K562 (cell line): ENCODE results near the gene C16orf96. TPM values are rescaled to one million over a fixed set of nuclear protein-coding genes. Genes with fewer than 3 reads are reported as not detected.

Source experiments
- ATAC-seq: fragments of 200-7000 bp; cut with Tn5 transposase; 3 replicates; pipeline ENCODE4 v1.9.1; 2020; ENCODE audit warnings: moderate library complexity
- BruUV-seq: library from RNA; stranded (reverse); fragments of 400-500 nt; replicated peaks from 2 replicates; lab custom pipeline; 2021; lab: Mats Ljungman, UMichigan
- CTCF ChIA-PET: fragments of 300-600 bp; formaldehyde crosslinking; extraction: SDS; loops from one replicate; lab custom pipeline; 2021; ENCODE audit warnings: low intra/inter-chr PET ratio; lab: Yijun Ruan, JAX
- POLR2A ChIA-PET: fragments of 300-600, 350-650 bp; sonication (Branson Sonifier 250); formaldehyde crosslinking; extraction: SDS; loops from one replicate; lab custom pipeline; 2021; ENCODE audit warnings: antibody characterized with exemption, inconsistent platforms; lab: Yijun Ruan, JAX
- DNase-seq, 4 experiments: peaks; one replicate each; pipeline versions ENCODE4 v3.0.0 to v3.0.0-alpha.2; 2011 to 2018; ENCODE audit warnings: low spot score in 3 of 4, mixed read lengths in 3 of 4; ENCODE audit errors: extremely low read depth in 1 of 4
- FAIRE-seq: peaks from 2 replicates; lab custom pipeline; 2011; peaks lifted over from hg19 to GRCh38; lab: Jason Lieb, UNC
- H2AFZ ChIP-seq: 2 replicates; pipeline ENCODE4 v1.6.0; 2011; ENCODE audit warnings: low read depth, low read length, control low read depth, inconsistent platforms
- H3K27ac ChIP-seq: fragments of 200-600 bp; 3 replicates; pipeline ENCODE4 v1.8.0; 2011; ENCODE audit warnings: low read depth, mild to moderate bottlenecking, control low read depth, inconsistent platforms, low read length, moderate library complexity, mixed read lengths; ENCODE audit errors: extremely low read depth
- H3K27me3 ChIP-seq, 2 experiments: fragments of 300-600 bp in 1 of 2; 2 replicates in 1 of 2; 3 replicates in 1 of 2; pipeline versions ENCODE4 v1.6.0 to v1.8.0; 2011; ENCODE audit warnings: inconsistent platforms in 2 of 2, low read length in 2 of 2, mild to moderate bottlenecking in 1 of 2, mixed read lengths in 1 of 2, moderate library complexity in 1 of 2; ENCODE audit not compliant: control insufficient read depth in 2 of 2, insufficient read depth in 2 of 2
- H3K36me3 ChIP-seq: fragments of 300-600 bp; 3 replicates; pipeline ENCODE4 v1.8.0; 2011; ENCODE audit warnings: mild to moderate bottlenecking, low read length, inconsistent platforms; ENCODE audit not compliant: control insufficient read depth, insufficient read depth
- H3K4me1 ChIP-seq, 2 experiments: fragments of 200-600 bp in 1 of 2; replicated peaks in 1 of 2; 2 replicates in 1 of 2; 3 replicates in 1 of 2; pipeline versions ENCODE4 v1.5.1 to v1.8.0; 2011; ENCODE audit warnings: inconsistent platforms in 2 of 2, low read length in 2 of 2, mild to moderate bottlenecking in 1 of 2, mixed read lengths in 1 of 2, moderate library complexity in 1 of 2; ENCODE audit not compliant: control insufficient read depth in 2 of 2, insufficient read depth in 2 of 2
- H3K4me2 ChIP-seq: 2 replicates; pipeline ENCODE4 v1.6.1; 2011; ENCODE audit warnings: low read length, control low read depth, inconsistent platforms, mixed read lengths; ENCODE audit not compliant: insufficient read depth
- H3K4me3 ChIP-seq: fragments of 200-600 bp; sonication (generic), shearing (Covaris generic); 2 replicates; pipeline ENCODE4 v1.5.1; 2016; ENCODE audit warnings: control low read depth, inconsistent platforms
- H3K79me2 ChIP-seq: fragments of 200-600 bp; 3 replicates; pipeline ENCODE4 v1.8.0; 2011; ENCODE audit warnings: low read length, inconsistent platforms; ENCODE audit not compliant: control insufficient read depth, insufficient read depth
- H3K9ac ChIP-seq, 2 experiments: 2 replicates each; pipeline versions ENCODE4 v1.6.0 to v1.6.1; 2011; ENCODE audit warnings: low read depth in 2 of 2, low read length in 2 of 2, control low read depth in 1 of 2, inconsistent platforms in 1 of 2, mild to moderate bottlenecking in 1 of 2, mixed read lengths in 1 of 2; ENCODE audit not compliant: insufficient read depth in 1 of 2
- H3K9me1 ChIP-seq: one replicate; pipeline ENCODE4 v1.6.0; 2011; ENCODE audit warnings: inconsistent platforms, mild to moderate bottlenecking, low read length, moderate library complexity; ENCODE audit not compliant: control insufficient read depth, insufficient read depth
- H3K9me3 ChIP-seq: replicated peaks from 2 replicates; pipeline ENCODE4 v1.5.1; 2011; ENCODE audit warnings: low read depth, low read length, inconsistent platforms; ENCODE audit not compliant: control insufficient read depth, insufficient read depth
- H4K20me1 ChIP-seq: replicated peaks from 2 replicates; pipeline ENCODE4 v1.6.1; 2011; ENCODE audit warnings: low read length, inconsistent platforms, mixed read lengths; ENCODE audit not compliant: control insufficient read depth, insufficient read depth
- CCAR2 ChIP-seq: fragments of 200-400 bp; formaldehyde crosslinking; IDR thresholded peaks from 2 replicates; pipeline ENCODE4 v1.6.1; 2017; ENCODE audit warnings: mild to moderate bottlenecking, low read depth, low read length
- ETV1 ChIP-seq: fragments of 450-650 bp; conservative IDR thresholded peaks from 2 replicates; pipeline ENCODE4 v1.6.1; 2016; ENCODE audit warnings: missing genetic modification characterization, control low read depth, low read depth, missing compliant biosample characterization
- HDAC8 ChIP-seq: fragments of 450-650 bp; IDR thresholded peaks from 2 replicates; pipeline ENCODE4 v1.6.1; 2016; ENCODE audit warnings: mild to moderate bottlenecking, missing genetic modification characterization, moderate library complexity, missing compliant biosample characterization
- HNRNPLL ChIP-seq: fragments of 200-400 bp; formaldehyde crosslinking; IDR thresholded peaks from 2 replicates; pipeline ENCODE4 v1.6.1; 2017; ENCODE audit warnings: low read length, low read depth, mild to moderate bottlenecking; ENCODE audit not compliant: poor library complexity, severe bottlenecking
- L3MBTL2 ChIP-seq: fragments of 450-650 bp; IDR thresholded peaks from 2 replicates; pipeline ENCODE4 v1.6.1; 2016; ENCODE audit warnings: mild to moderate bottlenecking, moderate library complexity
- MEF2A ChIP-seq: IDR thresholded peaks from 2 replicates; pipeline ENCODE4 v1.6.1; 2011; ENCODE audit warnings: low read depth, mild to moderate bottlenecking, low read length, moderate library complexity; ENCODE audit not compliant: control insufficient read depth
- SAP30 ChIP-seq: fragments of 200-600 bp; sonication (generic); IDR thresholded peaks from 2 replicates; pipeline ENCODE4 v1.6.1; 2012; ENCODE audit warnings: borderline replicate concordance, low read depth, mild to moderate bottlenecking, moderate library complexity, low read length, control low read depth, inconsistent platforms; ENCODE audit not compliant: insufficient read depth, poor library complexity, severe bottlenecking
- SMAD2 ChIP-seq: fragments of 150-350 bp; IDR thresholded peaks from 2 replicates; pipeline ENCODE4 v1.6.1; 2014; ENCODE audit warnings: low read depth, mild to moderate bottlenecking, low read length
- ZBTB1 ChIP-seq: sonication (generic); formaldehyde crosslinking; IDR thresholded peaks from 2 replicates; pipeline ENCODE4 v1.8.1; 2023; ENCODE audit warnings: missing genetic modification reagents, low read depth, mild to moderate bottlenecking, borderline replicate concordance
- ZNF143 ChIP-seq: sonication (generic); formaldehyde crosslinking; IDR thresholded peaks from 2 replicates; pipeline ENCODE4 v1.9.0; 2022; ENCODE audit warnings: mild to moderate bottlenecking, missing genetic modification reagents
- ZNF354B ChIP-seq: fragments of 250-450 bp; sonication (Bioruptor Pico); IDR thresholded peaks from 2 replicates; pipeline ENCODE4 v1.4.0; 2020
- ZNF707 ChIP-seq: fragments of 250-450 bp; sonication (Bioruptor Pico); conservative IDR thresholded peaks from 2 replicates; pipeline ENCODE4 v1.8.0; 2022; ENCODE audit warnings: inconsistent platforms, mild to moderate bottlenecking, moderate library complexity
- ZNF830 ChIP-seq: fragments of 250-450 bp; sonication (Bioruptor Pico); IDR thresholded peaks from 2 replicates; pipeline ENCODE4 v1.5.0; 2021; ENCODE audit warnings: mild to moderate bottlenecking
- WGBS: fragments of 100-300 bp; shearing (Covaris generic); methylation state at CpG from one replicate; pipeline ENCODE4 v1.1.6; 2016; ENCODE audit warnings: low coverage, mixed read lengths; ENCODE audit not compliant: insufficient coverage; ENCODE audit errors: missing lambda C conversion rate; 5-methylcytosine and 5-hydroxymethylcytosine counted together
- in situ Hi-C: fragments of 300-500 bp; cut with MboI; formaldehyde crosslinking; loops from 4 replicates; pipeline ENCODE4 v1.15.0; 2018; ENCODE audit warnings: inconsistent platforms, mixed read lengths
- intact Hi-C: fragments of 100-400 bp; cut with micrococcal nuclease; formaldehyde crosslinking; loops from 2 replicates; pipeline ENCODE4 v1.14.2; 2022
- polyA plus RNA-seq, 8 experiments: library from polyadenylated mRNA; depleted of rRNA in 4 of 8; stranded (reverse) in 5 of 8; unstranded in 3 of 8; fragments of >200 nt; fragmentation: Nextera tagmentation in 2 of 8; fragmentation: Illumina TruSeq in 1 of 8; extraction: Ambion mirVana in 2 of 8; extraction: Trizol in 1 of 8; gene quantifications; 2 replicates each; pipeline versions ENCODE4 v1.2.1 to v1.2.3, GENCODE V29; 2011 to 2014; ENCODE audit warnings: inconsistent platforms in 1 of 8, missing spikeins in 1 of 8
- total RNA-seq, 7 experiments: library from RNA; depleted of rRNA in 6 of 7; stranded (reverse); fragments of >200 nt in 6 of 7; fragmentation: Illumina TruSeq in 2 of 7; extraction: Trizol in 2 of 7; gene quantifications; 2 replicates each; pipeline versions ENCODE4 v1.2.1 to v1.2.3, GENCODE V29; 2011 to 2021; ENCODE audit warnings: low replicate concordance in 1 of 7
- TF ChIP-seq, protein P1 (sequence below): sonication (generic); formaldehyde crosslinking; IDR thresholded peaks from 2 replicates; pipeline ENCODE4 v1.8.1; 2023; ENCODE audit warnings: missing genetic modification reagents, mild to moderate bottlenecking, borderline replicate concordance
- TF ChIP-seq, protein P2 (sequence below): fragments of 450-650 bp; formaldehyde crosslinking; IDR thresholded peaks from 2 replicates; pipeline ENCODE4 v1.4.0; 2020; ENCODE audit warnings: mild to moderate bottlenecking, mixed read lengths

The C16orf96 gene
- total and polyA plus RNA-seq, 9 of the 15 experiments (the other 6 are each of a cell fraction or from before 2014, with no cell fraction given) = not detected

DNA sequence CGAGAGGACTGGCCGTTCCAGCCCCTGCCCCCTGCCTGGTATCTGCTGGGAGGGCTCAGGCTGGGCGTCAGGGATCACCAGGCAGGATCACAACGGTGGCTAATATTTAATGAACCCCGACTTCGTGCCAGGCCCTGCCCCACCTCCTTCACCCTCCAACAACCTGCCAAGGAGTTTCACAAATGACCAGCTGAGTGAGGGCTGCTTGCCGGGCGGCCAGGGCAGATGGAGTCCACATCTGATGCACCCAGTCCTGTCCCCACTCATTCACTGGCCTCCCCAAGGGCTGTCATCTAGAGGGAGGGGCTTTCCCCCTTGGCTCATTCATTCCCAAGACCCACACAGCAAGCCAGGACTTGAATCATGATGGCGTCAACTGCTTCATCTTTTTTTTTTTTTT lies 41.0 kb downstream of the C16orf96 start:
- H3K4me1 ChIP-seq = peaks cover 0 to 29% of the 10 kb centered on the region in 2 experiments; a peak in 2 of 5 replicates
- no peak for DNase-seq
- H4K20me1 ChIP-seq = peaks cover 5% of the 10 kb centered on the region; the same call in 1 of the 2 replicates
- no peak overlapping the region for H3K4me3 ChIP-seq
- no peaks in the 10 kb centered on the region for H3K79me2 ChIP-seq
- H3K9me3 ChIP-seq = no peaks in the 10 kb centered on the region
- 3% methylated on average over 9 of the region's 9 CpGs for WGBS
- no peaks in the 10 kb centered on the region for H3K36me3 ChIP-seq
- intact Hi-C loops (no loop called here), in situ Hi-C loops (no loop called here)
- H2AFZ ChIP-seq = no peak overlapping the region
- no peak for ATAC-seq
- no TSS peak for BruUV-seq
- H3K27ac ChIP-seq = no peak overlapping the region
- H3K4me2 ChIP-seq = no peak overlapping the region
- H3K9me1 ChIP-seq = no peaks in the 10 kb centered on the region
- no peak for FAIRE-seq
- ChIA-PET POLR2A (interaction anchor here (0.6 to 1.8 kb wide), 4 partner anchors 9 to 110 kb away, joined by 3 to 12 read pairs (median 4); no protein-coding TSS in a partner anchor), CTCF (no interaction called here)
- H3K27me3 ChIP-seq = peaks cover 75 to 88% of the 10 kb centered on the region in 2 experiments
- H3K9ac ChIP-seq = 0 out of 4 replicates have a peak overlapping the region, but pooled peaks of 1 of the 2 experiments have one; percentile 26
- TF ChIP-seq HDAC8 (no peak), L3MBTL2 (no peak), CCAR2 (no peak), SMAD2 (no peak), ZNF707 (CRISPR knock-in tag) (no peak), ETV1 (tag) (no peak), ZNF354B (no peak), ZNF830 (CRISPR knock-in tag) (no peak), ZNF143 (CRISPR knock-in tag) (no peak), ZBTB1 (no peak), MEF2A (no peak), SAP30 (no peak), HNRNPLL (no peak)
- TF ChIP-seq, protein P1, sequence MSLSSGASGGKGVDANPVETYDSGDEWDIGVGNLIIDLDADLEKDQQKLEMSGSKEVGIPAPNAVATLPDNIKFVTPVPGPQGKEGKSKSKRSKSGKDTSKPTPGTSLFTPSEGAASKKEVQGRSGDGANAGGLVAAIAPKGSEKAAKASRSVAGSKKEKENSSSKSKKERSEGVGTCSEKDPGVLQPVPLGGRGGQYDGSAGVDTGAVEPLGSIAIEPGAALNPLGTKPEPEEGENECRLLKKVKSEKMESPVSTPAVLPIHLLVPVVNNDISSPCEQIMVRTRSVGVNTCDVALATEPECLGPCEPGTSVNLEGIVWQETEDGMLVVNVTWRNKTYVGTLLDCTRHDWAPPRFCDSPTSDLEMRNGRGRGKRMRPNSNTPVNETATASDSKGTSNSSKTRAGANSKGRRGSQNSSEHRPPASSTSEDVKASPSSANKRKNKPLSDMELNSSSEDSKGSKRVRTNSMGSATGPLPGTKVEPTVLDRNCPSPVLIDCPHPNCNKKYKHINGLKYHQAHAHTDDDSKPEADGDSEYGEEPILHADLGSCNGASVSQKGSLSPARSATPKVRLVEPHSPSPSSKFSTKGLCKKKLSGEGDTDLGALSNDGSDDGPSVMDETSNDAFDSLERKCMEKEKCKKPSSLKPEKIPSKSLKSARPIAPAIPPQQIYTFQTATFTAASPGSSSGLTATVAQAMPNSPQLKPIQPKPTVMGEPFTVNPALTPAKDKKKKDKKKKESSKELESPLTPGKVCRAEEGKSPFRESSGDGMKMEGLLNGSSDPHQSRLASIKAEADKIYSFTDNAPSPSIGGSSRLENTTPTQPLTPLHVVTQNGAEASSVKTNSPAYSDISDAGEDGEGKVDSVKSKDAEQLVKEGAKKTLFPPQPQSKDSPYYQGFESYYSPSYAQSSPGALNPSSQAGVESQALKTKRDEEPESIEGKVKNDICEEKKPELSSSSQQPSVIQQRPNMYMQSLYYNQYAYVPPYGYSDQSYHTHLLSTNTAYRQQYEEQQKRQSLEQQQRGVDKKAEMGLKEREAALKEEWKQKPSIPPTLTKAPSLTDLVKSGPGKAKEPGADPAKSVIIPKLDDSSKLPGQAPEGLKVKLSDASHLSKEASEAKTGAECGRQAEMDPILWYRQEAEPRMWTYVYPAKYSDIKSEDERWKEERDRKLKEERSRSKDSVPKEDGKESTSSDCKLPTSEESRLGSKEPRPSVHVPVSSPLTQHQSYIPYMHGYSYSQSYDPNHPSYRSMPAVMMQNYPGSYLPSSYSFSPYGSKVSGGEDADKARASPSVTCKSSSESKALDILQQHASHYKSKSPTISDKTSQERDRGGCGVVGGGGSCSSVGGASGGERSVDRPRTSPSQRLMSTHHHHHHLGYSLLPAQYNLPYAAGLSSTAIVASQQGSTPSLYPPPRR (CRISPR knock-in tag) = no peak
- TF ChIP-seq, protein P2, sequence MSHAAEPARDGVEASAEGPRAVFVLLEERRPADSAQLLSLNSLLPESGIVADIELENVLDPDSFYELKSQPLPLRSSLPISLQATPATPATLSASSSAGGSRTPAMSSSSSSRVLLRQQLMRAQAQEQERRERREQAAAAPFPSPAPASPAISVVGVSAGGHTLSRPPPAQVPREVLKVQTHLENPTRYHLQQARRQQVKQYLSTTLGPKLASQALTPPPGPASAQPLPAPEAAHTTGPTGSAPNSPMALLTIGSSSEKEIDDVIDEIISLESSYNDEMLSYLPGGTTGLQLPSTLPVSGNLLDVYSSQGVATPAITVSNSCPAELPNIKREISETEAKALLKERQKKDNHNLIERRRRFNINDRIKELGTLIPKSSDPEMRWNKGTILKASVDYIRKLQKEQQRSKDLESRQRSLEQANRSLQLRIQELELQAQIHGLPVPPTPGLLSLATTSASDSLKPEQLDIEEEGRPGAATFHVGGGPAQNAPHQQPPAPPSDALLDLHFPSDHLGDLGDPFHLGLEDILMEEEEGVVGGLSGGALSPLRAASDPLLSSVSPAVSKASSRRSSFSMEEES (CRISPR knock-in tag) = no peak
